ENCODE measurements around the gene MACO1. TPM values are rescaled to one million over a fixed set of nuclear protein-coding genes. Genes with fewer than 3 reads are reported as not detected.
A peak's percentile ranks its signal among the peaks of the same experiment; 100 is the strongest.

MACO1 gene
- total and polyA plus RNA-seq, 9 of the 15 experiments (the other 6 are each of a cell fraction or from before 2014, with no cell fraction given), result 4.6 to 28.4 (median 21.7) TPM

- Histone ChIP-seq H3K4me3 (no peak overlapping the region), H3K9me3 (replicated peaks; ENCODE audit: control insufficient read depth, insufficient read depth, low read depth, low read length) (no peaks in the 10 kb centered on the region), H3K79me2 (ENCODE audit: control insufficient read depth, insufficient read depth, low read length) (no peaks in the 10 kb centered on the region), H3K27me3 (ENCODE audit: control insufficient read depth in 2 of 2, insufficient read depth in 2 of 2, low read length in 2 of 2) (no peaks in the 10 kb centered on the region), H3K4me2 (ENCODE audit: insufficient read depth, low read length) (peak overlapping the region; percentile 19; the same call in 1 of the 2 replicates), H3K9me1 (ENCODE audit: control insufficient read depth, insufficient read depth, low read length) (no peaks in the 10 kb centered on the region), H3K9ac (ENCODE audit: insufficient read depth in 1 of 2, low read depth in 2 of 2, low read length in 2 of 2) (peak overlapping the region in 1 of 2 experiments; percentile 53; a peak in 2 of 4 replicates), H3K27ac (ENCODE audit: extremely low read depth, low read depth, low read length) (no peak overlapping the region), H3K4me1 (replicated peaks in 1 of 2; ENCODE audit: control insufficient read depth in 2 of 2, insufficient read depth in 2 of 2, low read length in 2 of 2) (peaks cover 7 to 10% of the 10 kb centered on the region in 2 experiments; a peak in 4 of 5 replicates), H2AFZ (ENCODE audit: low read depth, low read length) (peak overlapping the region; percentile 73), H3K36me3 (ENCODE audit: control insufficient read depth, insufficient read depth, low read length) (no peaks in the 10 kb centered on the region), H4K20me1 (replicated peaks; ENCODE audit: control insufficient read depth, insufficient read depth, low read length) (no peaks in the 10 kb centered on the region)
- DNase-seq (ENCODE audit: extremely low read depth in 1 of 4, low spot score in 3 of 4) (peak; percentile 69 to 80 (median 77)), ATAC-seq (peak; percentile 81), FAIRE-seq (peak; percentile 56)
- in situ Hi-C loops (cut with MboI) (no loop called here), intact Hi-C loops (cut with micrococcal nuclease) (no loop called here)
- no TSS peak for BruUV-seq (replicated peaks)
- WGBS (ENCODE audit: insufficient coverage, low coverage, missing lambda C conversion rate), result 50% methylated on average over 32 of the region's 33 CpGs
- ChIA-PET POLR2A (interaction anchor here (0.5 to 1.3 kb wide), 6 partner anchors 9 to 306 kb away, joined by 3 to 5 read pairs (median 3); no protein-coding TSS in a partner anchor), CTCF (ENCODE audit: low intra/inter-chr PET ratio) (no interaction called here)
- TF ChIP-seq E2F6 (IDR thresholded peaks at IDR 0.05; ENCODE audit: borderline replicate concordance in 1 of 2, extremely low read depth in 1 of 2, insufficient read depth in 1 of 2, insufficient read length in 1 of 2, low read depth in 1 of 2, low read length in 1 of 2, poor library complexity in 1 of 2, severe bottlenecking in 1 of 2), result peak; percentile 11 to 14
- peak; percentile 89 for TF ChIP-seq NR2C1 (IDR thresholded peaks at IDR 0.05)
- peak; percentile 70 for TF ChIP-seq NR2C1 (tag; IDR thresholded peaks at IDR 0.05)
- TF ChIP-seq USF2 (CRISPR knock-in tag; IDR thresholded peaks at IDR 0.05), result peak; percentile 65
- TF ChIP-seq U2AF2 (optimal IDR thresholded peaks at IDR 0.05; ENCODE audit: low read depth, low read length), result no peak
- peak; percentile 57; the same call in 1 of the 2 replicates for TF ChIP-seq RAD51 (IDR thresholded peaks at IDR 0.05; ENCODE audit: borderline replicate concordance, low read depth)
- peak; percentile 45; the same call in 1 of the 2 replicates for TF ChIP-seq MYC (IDR thresholded peaks at IDR 0.05; ENCODE audit: low read depth, low read length)
- TF ChIP-seq MYC (CRISPR knock-in tag; IDR thresholded peaks at IDR 0.05; ENCODE audit: borderline replicate concordance, low read depth), result no peak
- no peak for TF ChIP-seq PHF21A (IDR thresholded peaks at IDR 0.05; ENCODE audit: borderline replicate concordance, low read depth)
- TF ChIP-seq SMARCC2 (IDR thresholded peaks at IDR 0.05; ENCODE audit: low read depth), result no peak
- TF ChIP-seq USF1 (CRISPR knock-in tag; IDR thresholded peaks at IDR 0.05), result peak; percentile 76
- TF ChIP-seq ZBTB33 (CRISPR knock-in tag; IDR thresholded peaks at IDR 0.05), result peak; percentile 99
- no peak for TF ChIP-seq ATF6 (CRISPR knock-in tag; IDR thresholded peaks at IDR 0.05)
Measured at GRCh38 chr1:25517476-25518394, 87.0 kb downstream of the MACO1 start.

Measured in K562 (cell line).